Activated CD4-positive, alpha-beta T cell treated with anti-CD3 and anti-CD28 coated beads, Interleukin-2, amount 10 ng/mL, durations not matched to agents 24 days and 14 days (primary cell): ENCODE measurements around the gene DCTD. TPM values are rescaled to one million over a fixed set of nuclear protein-coding genes. Genes with fewer than 3 reads are reported as not detected.
"Not testable (repeated sequence)": the region's sequence is repeated elsewhere in the genome, so short reads cannot be mapped to it uniquely, and the experiment has no call there.

Source experiments
- DNase-seq: peaks from one replicate; pipeline ENCODE4 v3.0.0; 2022
- H3K27ac Mint-ChIP-seq: one replicate; pipeline ENCODE4 v1.8.0; 2022; ENCODE audit warnings: mild to moderate bottlenecking, mixed read lengths
- H3K27me3 Mint-ChIP-seq: one replicate; pipeline ENCODE4 v1.8.0; 2022; ENCODE audit warnings: mixed read lengths
- H3K36me3 Mint-ChIP-seq: one replicate; pipeline ENCODE4 v1.8.0; 2022; ENCODE audit warnings: low read depth, mild to moderate bottlenecking, mixed read lengths
- H3K4me1 Mint-ChIP-seq: one replicate; pipeline ENCODE4 v1.8.0; 2021; ENCODE audit warnings: mixed read lengths
- H3K4me3 Mint-ChIP-seq: one replicate; pipeline ENCODE4 v1.8.0; 2022; ENCODE audit warnings: mild to moderate bottlenecking, moderate library complexity, mixed read lengths
- H3K9me3 Mint-ChIP-seq: one replicate; pipeline ENCODE4 v1.8.0; 2021; ENCODE audit warnings: mixed read lengths
- intact Hi-C: fragments of 100-400 bp; cut with micrococcal nuclease; formaldehyde crosslinking; loops from one replicate; pipeline ENCODE4 v1.15.1; 2023
- total RNA-seq: library from RNA; stranded (reverse); gene quantifications from 2 replicates; pipeline ENCODE4 v1.2.3, GENCODE V29; 2022

DCTD gene
- total RNA-seq, 1 donor from 2014 or later, result 125 TPM

DNA sequence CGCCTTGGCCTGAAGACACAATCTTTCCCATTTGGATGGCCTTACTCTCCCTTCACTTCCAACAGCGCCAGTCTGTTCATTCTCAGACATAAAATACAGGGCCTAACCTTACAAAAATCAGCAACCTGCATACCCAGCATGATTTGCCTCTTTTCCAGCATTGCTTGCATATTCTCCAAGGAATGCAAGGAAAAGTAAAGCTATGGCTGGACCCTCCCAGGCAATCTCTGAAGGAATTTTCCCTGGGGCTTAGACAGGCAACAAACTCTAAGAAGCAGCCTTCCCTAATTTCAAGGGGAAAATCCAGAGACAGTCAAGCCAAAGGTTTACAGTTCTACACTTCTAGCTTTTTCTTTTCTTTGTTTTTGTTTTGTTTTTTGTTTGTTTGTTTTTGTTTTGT is 3.6 kb downstream of the DCTD start:
- Mint-ChIP-seq H3K4me3 (no peak overlapping the region), H3K4me1 (peaks cover 37% of the 10 kb centered on the region), H3K27me3 (no peaks in the 10 kb centered on the region), H3K27ac (no peak overlapping the region), H3K36me3 (peaks cover 53% of the 10 kb centered on the region), H3K9me3 (no peaks in the 10 kb centered on the region)
- DNase-seq, result no peak
- intact Hi-C loops, result no loop called here

DNA sequence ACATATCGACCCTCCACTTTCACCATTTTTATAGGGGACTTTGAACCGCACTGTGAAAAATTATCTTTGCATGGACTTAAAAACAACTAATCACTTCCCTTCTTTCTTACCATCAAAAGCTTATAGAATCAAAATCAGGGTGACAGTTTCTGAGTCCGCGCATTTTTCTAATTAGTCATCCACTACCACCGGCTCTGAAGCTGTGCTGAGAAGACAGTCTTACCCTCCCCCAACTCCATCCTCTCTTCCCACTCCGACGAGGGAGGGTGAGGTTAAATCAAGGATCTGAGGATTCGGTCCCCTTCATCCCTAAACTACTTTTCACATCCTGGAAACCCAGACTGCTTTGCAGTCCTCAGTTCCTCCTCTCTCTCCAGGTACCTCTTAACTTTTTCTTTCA is 4.2 kb downstream of the DCTD start:
- peaks cover 54% of the 10 kb centered on the region for H3K36me3 Mint-ChIP-seq
- H3K27me3 Mint-ChIP-seq, result no peaks in the 10 kb centered on the region
- H3K9me3 Mint-ChIP-seq, result no peaks in the 10 kb centered on the region
- peaks cover 32% of the 10 kb centered on the region for H3K4me1 Mint-ChIP-seq
- H3K4me3 Mint-ChIP-seq, result no peak overlapping the region
- intact Hi-C loops, result no loop called here
- no peak overlapping the region for H3K27ac Mint-ChIP-seq
- DNase-seq, result no peak

DNA sequence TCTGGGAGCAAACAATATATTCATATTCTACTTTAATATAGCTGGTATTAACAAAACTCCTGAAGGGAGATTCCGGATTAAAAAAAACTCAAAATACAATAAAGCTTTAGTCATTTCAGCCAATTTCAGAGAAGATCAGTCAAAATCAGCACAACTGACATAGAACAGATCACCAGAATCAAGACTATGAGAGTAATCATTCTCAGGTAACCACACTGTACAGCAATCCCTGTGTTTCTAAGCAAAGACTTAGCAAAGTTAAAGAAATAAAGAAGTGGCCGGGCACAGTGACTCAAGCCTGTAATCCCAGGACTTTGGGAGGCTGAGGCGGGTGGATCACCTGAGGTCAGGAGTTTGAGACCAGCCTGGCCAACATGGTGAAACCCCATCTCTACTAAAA is 9.1 kb downstream of the DCTD start:
- intact Hi-C loops, result no loop called here
- no peaks in the 10 kb centered on the region for H3K27me3 Mint-ChIP-seq
- DNase-seq, result no peak
- peaks cover 68% of the 10 kb centered on the region for H3K36me3 Mint-ChIP-seq
- no peaks in the 10 kb centered on the region for H3K9me3 Mint-ChIP-seq
- peaks cover 19% of the 10 kb centered on the region for H3K4me1 Mint-ChIP-seq
- H3K27ac Mint-ChIP-seq, result no peak overlapping the region
- H3K4me3 Mint-ChIP-seq, result no peak overlapping the region

DNA sequence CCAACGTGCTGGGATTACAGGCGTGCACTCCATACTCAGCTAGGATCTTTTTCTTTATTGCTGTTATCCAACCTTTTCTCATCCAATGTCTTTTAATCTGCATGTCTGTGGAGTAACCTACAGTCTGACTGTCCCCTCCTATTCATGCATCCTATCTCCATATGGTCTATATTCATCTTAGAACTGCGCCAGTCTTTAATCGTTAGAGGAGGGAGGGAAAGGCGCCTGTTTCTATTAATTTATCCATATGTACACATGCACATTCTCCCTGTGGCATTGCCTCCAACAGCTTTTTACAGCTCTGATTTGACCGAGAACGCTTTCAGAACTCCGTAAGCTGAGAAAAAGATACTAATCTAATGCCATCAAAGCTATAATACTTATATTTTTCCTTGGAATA is 9.8 kb downstream of the DCTD start:
- Mint-ChIP-seq H3K36me3 (peaks cover 63% of the 10 kb centered on the region), H3K4me1 (peaks cover 14% of the 10 kb centered on the region), H3K9me3 (no peaks in the 10 kb centered on the region), H3K4me3 (no peak overlapping the region), H3K27ac (peak overlapping the region; percentile 32), H3K27me3 (no peaks in the 10 kb centered on the region)
- intact Hi-C loops, result no loop called here
- DNase-seq, result no peak

DNA sequence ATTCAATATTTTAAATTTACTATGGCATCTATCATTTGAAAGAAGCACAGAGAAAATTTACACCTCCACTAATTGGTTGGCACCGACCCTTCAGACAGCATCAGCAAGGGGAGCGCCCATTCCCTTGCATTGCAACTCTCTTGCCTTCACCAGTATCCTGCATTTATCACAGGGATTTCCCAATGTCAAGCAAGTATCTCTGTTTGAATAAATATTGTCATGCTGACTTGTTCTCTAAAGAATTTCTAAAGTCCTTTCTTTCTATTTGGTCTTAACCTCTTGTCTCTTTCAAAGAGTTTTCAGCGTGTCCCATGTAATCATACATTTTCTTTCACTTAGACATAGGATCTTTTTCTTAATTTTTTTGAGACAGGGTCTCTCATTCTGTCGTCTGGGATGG is 10.4 kb downstream of the DCTD start:
- Mint-ChIP-seq H3K36me3 (peaks cover 61% of the 10 kb centered on the region), H3K4me3 (no peak overlapping the region), H3K27me3 (no peaks in the 10 kb centered on the region), H3K9me3 (no peaks in the 10 kb centered on the region), H3K27ac (no peak overlapping the region), H3K4me1 (peaks cover 10% of the 10 kb centered on the region)
- intact Hi-C loops, result no loop called here
- no peak for DNase-seq

DNA sequence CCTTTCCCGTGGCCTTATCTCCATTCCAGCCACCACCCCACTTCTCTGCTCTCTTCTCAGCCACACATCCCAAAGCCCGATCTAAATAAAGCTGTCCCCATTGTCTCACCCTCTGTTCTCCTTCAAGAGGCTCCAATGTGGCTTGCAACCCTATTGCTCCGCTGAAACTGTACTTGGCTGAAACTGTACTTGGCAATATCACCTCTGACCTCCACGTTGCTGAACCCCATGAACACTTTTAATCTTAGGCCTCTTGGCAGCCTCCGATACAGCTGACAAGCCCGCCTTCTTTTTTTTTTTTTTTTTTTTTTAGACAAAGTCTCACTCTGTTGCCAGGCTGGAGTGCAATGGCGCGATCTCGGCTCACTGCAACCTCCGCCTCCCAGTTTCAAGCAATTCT is 12.1 kb downstream of the DCTD start:
- no peak overlapping the region for H3K4me3 Mint-ChIP-seq
- H3K9me3 Mint-ChIP-seq, result no peaks in the 10 kb centered on the region
- H3K27ac Mint-ChIP-seq, result no peak overlapping the region
- intact Hi-C loops, result no loop called here
- no peaks in the 10 kb centered on the region for H3K27me3 Mint-ChIP-seq
- H3K36me3 Mint-ChIP-seq, result peaks cover 59% of the 10 kb centered on the region
- DNase-seq, result no peak
- peaks cover 10% of the 10 kb centered on the region for H3K4me1 Mint-ChIP-seq

DNA sequence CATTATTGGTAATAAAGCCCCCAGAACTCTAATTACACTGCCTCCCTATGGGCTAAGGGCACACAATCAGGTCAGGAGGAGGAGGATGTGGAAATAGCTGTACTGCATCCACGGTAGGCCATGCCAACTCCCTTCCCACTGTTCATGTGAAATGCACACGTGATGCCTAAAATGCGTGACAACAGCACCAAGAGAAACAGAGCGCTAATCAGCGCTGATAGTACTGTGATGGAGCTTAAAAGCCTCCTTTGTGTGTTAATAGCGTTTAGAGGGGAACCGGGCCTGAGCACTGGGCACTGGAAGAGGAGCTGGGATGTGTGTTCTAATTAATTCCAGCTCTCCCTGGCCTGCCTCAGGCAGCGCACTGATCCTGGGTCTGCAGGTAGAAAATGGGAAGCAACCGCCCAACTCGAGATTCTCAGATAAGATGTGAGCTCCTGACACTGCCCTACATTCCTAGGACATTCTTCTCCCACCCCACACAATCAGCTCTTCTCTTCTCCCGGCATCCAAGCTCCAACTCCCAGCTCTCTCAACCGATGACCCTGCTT is 12.9 kb downstream of the DCTD start:
- Mint-ChIP-seq H3K27me3 (no peaks in the 10 kb centered on the region), H3K4me3 (no peak overlapping the region), H3K4me1 (peaks cover 9% of the 10 kb centered on the region), H3K27ac (no peak overlapping the region), H3K9me3 (no peaks in the 10 kb centered on the region), H3K36me3 (peaks cover 59% of the 10 kb centered on the region)
- DNase-seq, result no peak
- intact Hi-C loops, result no loop called here

DNA sequence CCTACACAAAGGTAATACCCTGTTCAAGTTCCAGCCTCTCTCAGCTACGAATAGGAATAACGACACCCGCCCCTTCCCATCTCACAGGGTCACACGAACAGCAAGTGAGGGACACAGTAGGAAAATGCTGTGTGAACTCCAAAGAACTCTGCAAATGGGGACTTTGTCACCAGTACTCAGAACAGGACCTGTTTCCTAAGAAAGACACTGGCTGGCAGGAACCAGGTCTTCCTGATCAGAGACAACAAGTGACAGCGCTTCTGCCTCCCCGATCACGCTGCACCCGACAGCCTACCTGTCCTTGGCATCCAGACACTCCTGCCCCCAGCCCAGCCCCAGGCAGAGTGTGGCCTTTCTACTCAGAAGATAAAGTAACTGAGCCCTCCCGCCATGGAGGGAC is 14.2 kb downstream of the DCTD start:
- peaks cover 61% of the 10 kb centered on the region for H3K36me3 Mint-ChIP-seq
- no peaks in the 10 kb centered on the region for H3K27me3 Mint-ChIP-seq
- H3K9me3 Mint-ChIP-seq, result no peaks in the 10 kb centered on the region
- DNase-seq, result no peak
- peaks cover 7% of the 10 kb centered on the region for H3K4me1 Mint-ChIP-seq
- intact Hi-C loops, result no loop called here
- no peak overlapping the region for H3K4me3 Mint-ChIP-seq
- no peak overlapping the region for H3K27ac Mint-ChIP-seq

DNA sequence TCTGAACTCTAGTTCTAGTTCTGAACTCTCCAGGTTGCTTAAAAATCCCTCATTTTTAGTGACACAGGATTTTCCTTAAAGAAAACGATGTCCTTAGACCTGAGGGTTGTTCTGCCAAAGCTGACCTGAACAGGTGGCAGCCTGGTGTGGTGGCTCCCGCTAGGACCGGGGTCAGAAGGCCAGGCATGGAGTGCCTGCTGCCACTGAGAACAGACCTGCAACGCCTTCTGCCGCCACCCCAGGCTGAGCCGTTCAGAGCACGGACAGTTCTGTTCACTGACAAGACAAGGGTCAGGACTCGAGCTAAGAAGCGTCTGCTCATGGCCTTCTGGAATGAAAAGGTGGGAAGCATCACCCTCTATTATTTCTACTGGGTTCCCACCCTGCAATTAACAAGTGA is 15.8 kb downstream of the DCTD start:
- Mint-ChIP-seq H3K9me3 (no peaks in the 10 kb centered on the region), H3K4me1 (peaks cover 2% of the 10 kb centered on the region), H3K27me3 (no peaks in the 10 kb centered on the region), H3K27ac (no peak overlapping the region), H3K36me3 (peaks cover 56% of the 10 kb centered on the region), H3K4me3 (no peak overlapping the region)
- intact Hi-C loops, result no loop called here
- DNase-seq, result no peak

DNA sequence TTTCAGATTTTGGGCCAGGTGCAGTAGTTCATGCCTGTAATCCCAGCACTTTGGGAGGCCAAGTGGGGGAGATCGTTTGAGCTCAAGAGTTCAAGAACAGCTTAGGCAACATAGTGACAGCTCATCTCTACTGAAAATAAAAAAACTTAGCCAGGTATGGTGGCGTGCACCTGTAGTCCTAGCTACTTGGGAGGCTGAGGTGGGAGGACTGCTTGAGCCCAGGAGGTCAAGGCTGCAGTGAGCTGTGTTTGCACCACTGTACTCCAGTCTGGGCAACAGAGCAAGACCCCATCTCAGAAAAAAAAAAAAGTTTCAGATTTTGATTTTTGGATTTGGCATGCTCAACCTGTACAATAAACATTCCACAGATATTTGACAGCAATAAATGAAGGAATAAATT is 17.2 kb downstream of the DCTD start:
- H3K27me3 Mint-ChIP-seq, H3K9me3 Mint-ChIP-seq, intact Hi-C loops, H3K27ac Mint-ChIP-seq, H3K4me1 Mint-ChIP-seq, H3K4me3 Mint-ChIP-seq, DNase-seq: not testable (repeated sequence)
- peaks cover 51% of the 10 kb centered on the region for H3K36me3 Mint-ChIP-seq

DNA sequence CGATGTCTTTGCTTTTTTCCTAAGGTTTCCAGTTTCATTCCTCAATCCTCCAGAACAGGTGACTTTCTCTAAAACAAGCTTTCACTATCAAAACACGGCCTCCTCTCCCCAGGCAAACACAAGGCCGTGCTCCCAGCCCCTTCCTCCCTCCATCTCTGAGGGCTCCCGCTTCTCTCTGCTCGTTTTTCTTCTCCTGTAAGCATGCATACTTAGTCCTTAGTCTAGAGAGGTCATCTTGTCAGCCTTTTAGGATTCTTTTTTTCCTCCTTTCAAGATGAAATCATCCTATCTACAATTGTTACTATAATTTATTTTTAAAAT is 18.7 kb downstream of the DCTD start:
- no peak for DNase-seq
- Mint-ChIP-seq H3K4me1 (no peaks in the 10 kb centered on the region), H3K4me3 (no peak overlapping the region), H3K9me3 (no peaks in the 10 kb centered on the region), H3K27me3 (no peaks in the 10 kb centered on the region), H3K27ac (no peak overlapping the region), H3K36me3 (peaks cover 50% of the 10 kb centered on the region)
- intact Hi-C loops, result no loop called here

DNA sequence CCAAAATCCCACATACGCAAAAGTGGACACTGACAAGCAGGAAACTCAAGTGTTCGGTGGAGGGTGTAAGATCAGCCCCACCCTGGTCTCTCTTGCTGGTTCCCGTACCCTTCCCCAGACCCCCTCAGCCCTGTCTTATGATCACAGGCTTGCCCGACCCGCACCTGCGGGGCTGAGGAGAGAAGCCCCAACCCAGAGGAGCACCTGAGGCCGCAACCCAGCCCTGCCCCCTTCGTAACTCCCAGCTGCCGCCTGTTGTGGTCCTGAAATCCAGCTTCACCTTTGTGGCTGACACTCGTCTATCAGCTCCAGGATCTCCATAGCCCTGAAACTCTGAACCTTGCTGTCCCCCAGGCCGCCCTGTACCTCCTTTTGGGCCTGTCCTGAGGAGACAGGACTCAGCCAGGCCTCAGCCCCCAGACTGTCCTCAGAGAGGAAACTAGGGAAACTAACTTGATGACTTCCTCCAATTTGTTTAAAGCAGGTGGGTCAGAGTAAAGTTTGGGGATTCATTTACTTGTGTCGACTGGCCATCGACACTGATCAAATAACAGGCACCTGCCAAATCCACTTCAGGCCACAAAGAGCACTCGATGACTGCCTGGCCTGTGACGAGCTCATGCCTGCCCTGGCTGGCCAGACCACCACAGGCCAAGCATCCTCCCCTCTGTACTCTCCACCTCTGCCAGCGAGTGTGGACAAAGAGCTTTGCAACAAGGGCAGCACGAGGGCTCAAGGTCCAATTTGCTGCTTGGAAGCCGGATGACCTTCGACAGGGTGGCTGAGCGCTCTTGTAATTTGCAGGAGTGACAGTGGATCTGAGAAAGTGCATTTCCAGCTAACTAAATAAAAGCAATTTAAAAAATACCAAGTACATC is 19.3 kb downstream of the DCTD start:
- Mint-ChIP-seq H3K36me3 (peaks cover 50% of the 10 kb centered on the region), H3K9me3 (no peaks in the 10 kb centered on the region), H3K27me3 (no peaks in the 10 kb centered on the region), H3K4me3 (no peak overlapping the region), H3K4me1 (no peaks in the 10 kb centered on the region), H3K27ac (no peak overlapping the region)
- no peak for DNase-seq
- intact Hi-C loops, result no loop called here

DNA sequence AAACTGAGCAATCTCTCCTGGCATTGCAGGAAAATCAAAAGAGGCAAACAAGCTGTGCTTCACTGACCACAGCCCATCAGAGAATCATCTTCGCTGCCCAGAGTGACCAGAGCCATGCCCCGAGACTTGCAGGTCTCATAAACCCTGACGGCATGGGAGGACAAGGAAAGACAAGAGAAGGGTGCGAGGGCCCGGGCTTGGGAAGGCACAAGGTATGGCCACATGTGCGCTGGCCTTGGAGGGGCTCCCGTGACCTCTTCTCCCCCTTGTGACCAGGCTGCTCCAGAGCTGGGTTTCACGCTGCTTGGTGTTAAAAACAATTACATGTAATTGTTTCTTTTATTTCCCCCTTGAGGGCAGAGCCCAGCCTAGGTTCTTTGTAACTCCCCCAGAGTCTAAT is 20.8 kb downstream of the DCTD start:
- Mint-ChIP-seq H3K4me3 (no peak overlapping the region), H3K27me3 (no peaks in the 10 kb centered on the region), H3K9me3 (no peaks in the 10 kb centered on the region), H3K4me1 (no peaks in the 10 kb centered on the region), H3K27ac (no peak overlapping the region), H3K36me3 (peaks cover 51% of the 10 kb centered on the region)
- intact Hi-C loops, result no loop called here
- no peak for DNase-seq

DNA sequence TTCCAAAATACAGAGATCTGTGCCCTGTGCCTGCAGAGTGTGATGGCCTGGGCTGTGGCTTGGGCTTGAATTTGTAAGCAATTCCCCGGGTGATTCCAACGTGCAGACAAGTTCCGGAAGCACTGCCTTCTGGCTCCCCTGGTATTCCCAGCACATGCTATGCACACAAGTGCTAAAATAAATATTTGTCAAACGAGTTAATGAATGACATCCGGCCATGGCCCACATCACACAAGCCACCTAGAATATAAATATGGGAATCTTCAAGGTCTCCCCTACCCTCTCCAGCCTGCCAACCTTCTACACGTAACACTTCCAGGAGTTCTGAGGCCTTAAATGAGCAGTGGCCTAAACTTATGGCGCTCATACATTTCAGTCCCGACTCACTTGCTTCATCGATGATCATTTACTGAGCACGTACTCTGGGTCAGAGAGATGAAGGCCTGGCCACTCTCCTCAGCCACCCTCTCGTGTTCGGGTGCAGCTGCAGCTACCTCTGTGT is 21.3 kb downstream of the DCTD start:
- Mint-ChIP-seq H3K36me3 (peaks cover 57% of the 10 kb centered on the region), H3K4me3 (no peak overlapping the region), H3K9me3 (no peaks in the 10 kb centered on the region), H3K4me1 (no peaks in the 10 kb centered on the region), H3K27ac (no peak overlapping the region), H3K27me3 (no peaks in the 10 kb centered on the region)
- no peak for DNase-seq
- intact Hi-C loops, result no loop called here
